Thymus (tissue), 11 donors: Measurements from ENCODE around the gene FIP1L1. TPM values are rescaled to one million over a fixed set of nuclear protein-coding genes. Genes with fewer than 3 reads are reported as not detected.
A peak's percentile ranks its signal among the peaks of the same experiment; 100 is the strongest.

ENCODE experiments used
- DNase-seq, 9 donors: peaks; one replicate each; pipeline ENCODE4 v3.0.0-alpha.2; 2013; ENCODE audit warnings: low spot score in 9 of 9, low read depth in 6 of 9, missing footprints in 1 of 9
- H3K27ac ChIP-seq, 2 donors: one replicate each; pipeline ENCODE4 v1.5.1; 2013; ENCODE audit warnings: control low read depth in 1 of 2, low read depth in 1 of 2, low read length in 1 of 2, mild to moderate bottlenecking in 1 of 2, moderate library complexity in 1 of 2
- H3K27me3 ChIP-seq, 2 donors: one replicate each; pipeline ENCODE4 v1.5.1; 2013; ENCODE audit warnings: low read length in 1 of 2; ENCODE audit not compliant: control insufficient read depth in 2 of 2, insufficient read depth in 1 of 2
- H3K36me3 ChIP-seq, 2 donors: one replicate each; pipeline ENCODE4 v1.5.1; 2013; ENCODE audit warnings: low read length in 1 of 2, mild to moderate bottlenecking in 1 of 2, moderate library complexity in 1 of 2; ENCODE audit not compliant: control insufficient read depth in 2 of 2, insufficient read depth in 2 of 2
- H3K4me1 ChIP-seq, 2 donors: one replicate each; pipeline ENCODE4 v1.5.1; 2013; ENCODE audit warnings: low read length in 2 of 2; ENCODE audit not compliant: control insufficient read depth in 2 of 2, insufficient read depth in 2 of 2
- H3K4me3 ChIP-seq, 2 donors: one replicate each; pipeline ENCODE4 v1.5.1; 2013; ENCODE audit warnings: low read length in 2 of 2, control low read depth in 1 of 2, mild to moderate bottlenecking in 1 of 2
- H3K9me3 ChIP-seq, 2 donors: one replicate each; pipeline ENCODE4 v1.5.1; 2013; ENCODE audit warnings: low read length in 1 of 2, mild to moderate bottlenecking in 1 of 2; ENCODE audit not compliant: control insufficient read depth in 2 of 2, insufficient read depth in 1 of 2
- WGBS: extraction: QIAGEN DNeasy Blood & Tissue Kit; methylation state at CpG from one replicate; pipeline ENCODE4 v1.1.7; 2013; 5-methylcytosine and 5-hydroxymethylcytosine counted together
- polyA plus RNA-seq: library from polyadenylated mRNA; stranded (reverse); fragments of 200-250 nt; gene quantifications from one replicate; pipeline ENCODE4 v1.2.3, GENCODE V29; 2013
- total RNA-seq: library from RNA; stranded (reverse); fragments of 120-200 nt; gene quantifications from one replicate; pipeline ENCODE4 v1.2.4, GENCODE V29; 2013
- donor health status: healthy.

FIP1L1 gene
- total and polyA plus RNA-seq, 2 donors: 66.4 to 68.0 TPM

GRCh38 chr4:53355930-53356521, 21.4 kb upstream of the FIP1L1 start:
- no peak for DNase-seq
- Histone ChIP-seq H3K27me3 (no peaks in the 10 kb centered on the region), H3K4me1 (no peaks in the 10 kb centered on the region), H3K4me3 (no peak overlapping the region), H3K36me3 (peaks cover 3 to 4% of the 10 kb centered on the region in 2 donors), H3K27ac (no peak overlapping the region), H3K9me3 (no peaks in the 10 kb centered on the region)

- Histone ChIP-seq H3K4me3 (no peak overlapping the region), H3K9me3 (no peaks in the 10 kb centered on the region), H3K27me3 (no peaks in the 10 kb centered on the region), H3K36me3 (no peaks in the 10 kb centered on the region), H3K27ac (no peak overlapping the region), H3K4me1 (peaks cover 5 to 8% of the 10 kb centered on the region in 2 donors)
- DNase-seq: no peak
- 96% methylated on average over 3 of the region's 3 CpGs for WGBS
These were observed 16.0 kb upstream of the FIP1L1 start for GRCh38 chr4:53361451-53361850.

- Histone ChIP-seq H3K9me3 (no peaks in the 10 kb centered on the region), H3K27me3 (no peaks in the 10 kb centered on the region), H3K4me3 (no peak overlapping the region), H3K36me3 (no peaks in the 10 kb centered on the region), H3K27ac (no peak overlapping the region), H3K4me1 (peaks cover 7 to 15% of the 10 kb centered on the region in 2 donors)
- 96% methylated on average over 1 of the region's 1 CpG for WGBS
- no peak for DNase-seq
These were observed 15.3 kb upstream of the FIP1L1 start for GRCh38 chr4:53362093-53362492.

- H3K27ac ChIP-seq: no peak overlapping the region
- WGBS: 58% methylated on average over 3 of the region's 3 CpGs
- no peaks in the 10 kb centered on the region for H3K9me3 ChIP-seq
- no peak for DNase-seq
- peak overlapping the region; percentile 71 to 88 for H3K4me3 ChIP-seq
- no peaks in the 10 kb centered on the region for H3K36me3 ChIP-seq
- no peaks in the 10 kb centered on the region for H3K27me3 ChIP-seq
- peaks cover 10 to 22% of the 10 kb centered on the region in 2 donors for H3K4me1 ChIP-seq
These were observed 12.8 kb upstream of the FIP1L1 start for GRCh38 chr4:53364624-53365023.

GRCh38 chr4:53365121-53365485, 12.3 kb upstream of the FIP1L1 start:
- Histone ChIP-seq H3K4me1 (peaks cover 10 to 22% of the 10 kb centered on the region in 2 donors), H3K27ac (peak overlapping the region; percentile 33 to 78), H3K4me3 (peak overlapping the region; percentile 71 to 88), H3K36me3 (no peaks in the 10 kb centered on the region), H3K9me3 (no peaks in the 10 kb centered on the region), H3K27me3 (no peaks in the 10 kb centered on the region)
- peak in 3 of 9 donors; percentile 4 to 26 (median 12) for DNase-seq
- 2% methylated on average over 8 of the region's 8 CpGs for WGBS

GRCh38 chr4:53365486-53366300, 11.7 kb upstream of the FIP1L1 start, which contains the start of gene SCFD2:
TSS of gene SCFD2 (minus strand) at chr4:53366061.
- no peaks in the 10 kb centered on the region for H3K27me3 ChIP-seq
- H3K4me1 ChIP-seq: peaks cover 10 to 22% of the 10 kb centered on the region in 2 donors
- peak within 1 kb of the TSS; percentile 71 to 88 for H3K4me3 ChIP-seq
- WGBS: under 1% methylated on average over 51 of the region's 51 CpGs
- no peaks in the 10 kb centered on the region for H3K36me3 ChIP-seq
- DNase-seq: peak; percentile 90 to 98 (median 96)
- H3K27ac ChIP-seq: peak within 1 kb of the TSS; percentile 70 to 78
- no peaks in the 10 kb centered on the region for H3K9me3 ChIP-seq

GRCh38 chr4:53366301-53366716, 11.1 kb upstream of the FIP1L1 start:
- no peak for DNase-seq
- H3K27ac ChIP-seq: peak overlapping the region; percentile 70 to 78

GRCh38 chr4:53367721-53368120, 9.7 kb upstream of the FIP1L1 start:
- DNase-seq: peak in 5 of 9 donors; percentile 8 to 62 (median 30)
- Histone ChIP-seq H3K4me1 (peaks cover 10 to 20% of the 10 kb centered on the region in 2 donors), H3K9me3 (no peaks in the 10 kb centered on the region), H3K4me3 (peak overlapping the region in 1 of 2 donors; percentile 6), H3K27ac (no peak overlapping the region), H3K36me3 (no peaks in the 10 kb centered on the region), H3K27me3 (no peaks in the 10 kb centered on the region)
- 44% methylated on average over 2 of the region's 2 CpGs for WGBS

More at GRCh38 chr4:53366301-53366716, 11.1 kb upstream of the FIP1L1 start:
- Histone ChIP-seq H3K4me3 (peak overlapping the region; percentile 71 to 88), H3K4me1 (peaks cover 10 to 22% of the 10 kb centered on the region in 2 donors), H3K27me3 (no peaks in the 10 kb centered on the region), H3K9me3 (no peaks in the 10 kb centered on the region), H3K36me3 (no peaks in the 10 kb centered on the region)
- 8% methylated on average over 8 of the region's 8 CpGs for WGBS

- Histone ChIP-seq H3K27ac (no peak overlapping the region), H3K4me3 (no peak overlapping the region), H3K9me3 (no peaks in the 10 kb centered on the region), H3K4me1 (peaks cover 4 to 16% of the 10 kb centered on the region in 2 donors), H3K36me3 (no peaks in the 10 kb centered on the region), H3K27me3 (no peaks in the 10 kb centered on the region)
- no peak for DNase-seq
- 96% methylated on average over 3 of the region's 3 CpGs for WGBS
These were observed 6.4 kb upstream of the FIP1L1 start for GRCh38 chr4:53371049-53371448.
